CD14-positive monocyte (primary cell): ENCODE data around the gene TNFAIP1. TPM values are rescaled to one million over a fixed set of nuclear protein-coding genes. Genes with fewer than 3 reads are reported as not detected.

Source experiments
- DNase-seq, 3 donors: peaks; one replicate each; pipeline ENCODE4 v3.0.0-alpha.2; 2011 to 2022
- H2AFZ ChIP-seq: 2 replicates; pipeline ENCODE4 v1.6.0; 2012; ENCODE audit warnings: mild to moderate bottlenecking, low read depth, low read length, inconsistent platforms; ENCODE audit not compliant: insufficient read depth, poor library complexity, severe bottlenecking
- H3K27ac ChIP-seq, 2 donors: 1 replicate in 1 of 2; 2 replicates in 1 of 2; pipeline ENCODE4 v1.5.1; 2012 to 2013; ENCODE audit warnings: low read length in 2 of 2, control low read depth in 1 of 2, inconsistent platforms in 1 of 2, low read depth in 1 of 2, mild to moderate bottlenecking in 1 of 2
- H3K27me3 ChIP-seq, 2 donors: one replicate each; pipeline versions ENCODE4 v1.6.0 to v1.6.1; 2011 to 2013; ENCODE audit warnings: low read length in 2 of 2; ENCODE audit not compliant: control insufficient read depth in 2 of 2, insufficient read depth in 2 of 2
- H3K36me3 ChIP-seq, 2 donors: replicated peaks in 1 of 2; 1 replicate in 1 of 2; 2 replicates in 1 of 2; pipeline versions ENCODE4 v1.5.1 to v1.6.1; 2012 to 2013; ENCODE audit warnings: low read length in 2 of 2, control low read depth in 1 of 2, inconsistent platforms in 1 of 2, mild to moderate bottlenecking in 1 of 2; ENCODE audit not compliant: insufficient read depth in 2 of 2, control insufficient read depth in 1 of 2
- H3K4me1 ChIP-seq, 2 donors: 1 replicate in 1 of 2; 2 replicates in 1 of 2; pipeline versions ENCODE4 v1.5.1 to v1.6.1; 2012 to 2013; ENCODE audit warnings: low read length in 2 of 2, control low read depth in 1 of 2, inconsistent platforms in 1 of 2, mild to moderate bottlenecking in 1 of 2, moderate library complexity in 1 of 2; ENCODE audit not compliant: insufficient read depth in 2 of 2, control insufficient read depth in 1 of 2
- H3K4me2 ChIP-seq: replicated peaks from 2 replicates; pipeline ENCODE3; 2012; ENCODE audit warnings: low read length, moderate library complexity, mild to moderate bottlenecking; ENCODE audit not compliant: poor library complexity, severe bottlenecking; ENCODE audit errors: extremely low read depth
- H3K4me3 ChIP-seq, 3 experiments: fragments of 200-600 bp in 1 of 3; sonication (generic) in 1 of 3; replicated peaks in 1 of 3; 1 replicate in 2 of 3; 2 replicates in 1 of 3; pipeline ENCODE4 v1.5.1; 2011 to 2013; ENCODE audit warnings: low read length in 3 of 3, mild to moderate bottlenecking in 3 of 3, control low read depth in 2 of 3, low read depth in 2 of 3, inconsistent platforms in 1 of 3, moderate library complexity in 1 of 3
- H3K79me2 ChIP-seq: 2 replicates; pipeline ENCODE4 v1.6.0; 2012; ENCODE audit warnings: mild to moderate bottlenecking, control low read depth, inconsistent platforms, low read length, moderate library complexity; ENCODE audit not compliant: insufficient read depth
- H3K9ac ChIP-seq: 2 replicates; pipeline ENCODE4 v1.6.0; 2017; ENCODE audit warnings: low read length, mild to moderate bottlenecking; ENCODE audit not compliant: insufficient read depth, poor library complexity, severe bottlenecking
- H3K9me3 ChIP-seq, 2 donors: replicated peaks in 1 of 2; 1 replicate in 1 of 2; 2 replicates in 1 of 2; pipeline versions ENCODE4 v1.5.1 to v1.6.1; 2012 to 2013; ENCODE audit warnings: low read length in 2 of 2, control low read depth in 1 of 2; ENCODE audit not compliant: control insufficient read depth in 1 of 2, insufficient read depth in 1 of 2
- H4K20me1 ChIP-seq: 2 replicates; pipeline ENCODE4 v1.6.0; 2012; ENCODE audit warnings: mild to moderate bottlenecking, low read length, control low read depth, moderate library complexity; ENCODE audit not compliant: insufficient read depth
- H3K27ac Mint-ChIP-seq, 7 donors: one replicate each; pipeline ENCODE4 v1.8.0; 2020; ENCODE audit warnings: mild to moderate bottlenecking in 7 of 7, mixed read lengths in 7 of 7, moderate library complexity in 6 of 7, inconsistent platforms in 2 of 7
- H3K27me3 Mint-ChIP-seq, 3 donors: one replicate each; pipeline ENCODE4 v1.8.0; 2021 to 2022; ENCODE audit warnings: low read depth in 3 of 3, mild to moderate bottlenecking in 3 of 3, mixed read lengths in 3 of 3, moderate library complexity in 3 of 3, inconsistent platforms in 1 of 3
- H3K36me3 Mint-ChIP-seq, 2 donors: one replicate each; pipeline ENCODE4 v1.8.0; 2020; ENCODE audit warnings: mixed read lengths in 2 of 2, inconsistent platforms in 1 of 2, mild to moderate bottlenecking in 1 of 2
- H3K4me1 Mint-ChIP-seq: one replicate; pipeline ENCODE4 v1.8.0; 2020; ENCODE audit warnings: mild to moderate bottlenecking, mixed read lengths
- H3K4me3 Mint-ChIP-seq, 2 donors: one replicate each; pipeline ENCODE4 v1.8.0; 2020; ENCODE audit warnings: mild to moderate bottlenecking in 2 of 2, mixed read lengths in 2 of 2, moderate library complexity in 1 of 2
- H3K9me3 Mint-ChIP-seq, 7 donors: one replicate each; pipeline ENCODE4 v1.8.0; 2020 to 2022; ENCODE audit warnings: mixed read lengths in 7 of 7, mild to moderate bottlenecking in 6 of 7, moderate library complexity in 6 of 7, inconsistent platforms in 2 of 7
- CTCF ChIP-seq: fragments of 200-600 bp; IDR thresholded peaks from one replicate; pipeline ENCODE4 v1.8.0; 2022; ENCODE audit warnings: antibody characterized with exemption, mild to moderate bottlenecking
- WGBS: methylation state at CpG from one replicate; pipeline ENCODE4 v1.1.5; 2013; ENCODE audit warnings: missing lambda C conversion rate; ENCODE audit not compliant: insufficient coverage; 5-methylcytosine and 5-hydroxymethylcytosine counted together
- intact Hi-C, 2 donors: fragments of 100-400 bp; cut with micrococcal nuclease; formaldehyde crosslinking; loops; one replicate each; pipeline versions ENCODE4 v1.15.0 to v1.15.1; 2023
- polyA plus RNA-seq, 3 donors: library from polyadenylated mRNA; depleted of rRNA in 1 of 3; unstranded in 2 of 3; stranded (reverse) in 1 of 3; fragments of 300-500 nt in 2 of 3; fragments of >200 nt in 1 of 3; fragmentation: Illumina TruSeq in 2 of 3; gene quantifications; 1 replicate in 2 of 3; 2 replicates in 1 of 3; pipeline ENCODE4 v1.2.3, GENCODE V29; 2012 to 2021

TNFAIP1 gene
- polyA plus RNA-seq, 3 donors: 7.2 to 9.5 (median 9.4) TPM

DNA sequence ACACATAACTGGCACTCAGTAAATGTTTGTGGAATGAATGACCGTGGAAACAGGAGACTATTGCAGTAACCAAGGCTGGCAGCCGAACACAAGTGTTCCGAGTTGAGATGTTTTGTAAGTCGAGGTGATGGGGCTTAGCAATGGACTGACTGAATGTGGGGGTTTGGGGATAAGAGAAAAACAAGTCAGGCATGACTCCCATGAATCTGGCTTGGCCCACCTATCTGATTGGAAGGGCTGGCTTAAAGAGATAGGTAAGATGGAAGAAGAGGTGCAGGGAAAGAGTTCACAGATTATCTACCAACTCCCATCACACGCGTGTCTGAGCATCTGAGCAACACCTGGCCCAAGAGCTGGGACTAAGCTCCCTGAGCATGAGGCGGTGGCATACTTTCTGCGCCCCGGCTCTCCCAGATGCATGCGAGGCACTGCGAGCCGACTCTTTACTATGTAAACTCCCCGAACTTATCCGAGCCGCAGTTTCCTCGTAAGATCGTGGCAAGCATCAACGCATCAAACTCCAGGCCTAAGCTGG lies 828 bp upstream of the TNFAIP1 start:
- Mint-ChIP-seq H3K27ac (peak overlapping the region; percentile 92 to 98 (median 96)), H3K9me3 (no peaks in the 10 kb centered on the region), H3K4me1 (peaks cover 40% of the 10 kb centered on the region), H3K27me3 (peaks cover 0 to 1% (median 0%) of the 10 kb centered on the region in 3 donors), H3K36me3 (peaks cover 31 to 35% of the 10 kb centered on the region in 2 donors), H3K4me3 (peak overlapping the region; percentile 93 to 95)
- Histone ChIP-seq H3K4me1 (peaks cover 31 to 36% of the 10 kb centered on the region in 2 donors), H3K36me3 (peaks cover 18 to 32% of the 10 kb centered on the region in 2 donors), H3K4me2 (peak overlapping the region; percentile 96), H3K27me3 (no peaks in the 10 kb centered on the region), H3K27ac (peak overlapping the region; percentile 57 to 96), H2AFZ (peak overlapping the region; percentile 94), H3K9me3 (no peaks in the 10 kb centered on the region), H3K9ac (peak overlapping the region; percentile 83), H3K79me2 (peaks cover 71% of the 10 kb centered on the region), H4K20me1 (peaks cover 12% of the 10 kb centered on the region), H3K4me3 (peak overlapping the region; percentile 62 to 93 (median 76))
- no peak for TF ChIP-seq CTCF
- intact Hi-C loops: loop anchor here (1.0 to 10.0 kb wide), 5 partner anchors 14 to 618 kb away; partner anchors contain the start of genes POLDIP2 (in 2 of the 2), ALDOC (in 1 of the 2), NLK (in 1 of the 2) and PHF12 (in 1 of the 2)
- 16% methylated on average over 13 of the region's 18 CpGs for WGBS
- no peak for DNase-seq

GRCh38 chr17:28335959-28336871 lies 654 bp downstream of the TNFAIP1 start:
- H3K27me3 ChIP-seq: no peaks in the 10 kb centered on the region
- H4K20me1 ChIP-seq: peaks cover 13% of the 10 kb centered on the region
- peak overlapping the region; percentile 83 for H3K9ac ChIP-seq
- H3K79me2 ChIP-seq: peaks cover 67% of the 10 kb centered on the region
- intact Hi-C loops: loop anchor here (1.0 to 10.0 kb wide), 5 partner anchors 15 to 616 kb away; partner anchors contain the start of genes POLDIP2 (in 2 of the 2), ALDOC (in 1 of the 2), NLK (in 1 of the 2) and PHF12 (in 1 of the 2)
- H3K4me1 ChIP-seq: peaks cover 31 to 36% of the 10 kb centered on the region in 2 donors
- H3K4me3 Mint-ChIP-seq: peak overlapping the region; percentile 93 to 96
- 8% methylated on average over 21 of the region's 29 CpGs for WGBS
- H3K9me3 Mint-ChIP-seq: no peaks in the 10 kb centered on the region
- H3K9me3 ChIP-seq: no peaks in the 10 kb centered on the region
- H3K36me3 ChIP-seq: peaks cover 20 to 31% of the 10 kb centered on the region in 2 donors
- peak overlapping the region; percentile 96 for H3K4me2 ChIP-seq
- H3K4me3 ChIP-seq: peak overlapping the region; percentile 62 to 93 (median 76)
- peak overlapping the region; percentile 82 to 98 (median 94) for H3K27ac Mint-ChIP-seq
- TF ChIP-seq CTCF: no peak
- H3K27ac ChIP-seq: peak overlapping the region; percentile 46 to 96
- H3K4me1 Mint-ChIP-seq: peaks cover 40% of the 10 kb centered on the region
- peaks cover 0 to 2% (median 1%) of the 10 kb centered on the region in 3 donors for H3K27me3 Mint-ChIP-seq
- DNase-seq: peak in 1 of 3 donors; percentile 68
- peak overlapping the region; percentile 94 for H2AFZ ChIP-seq
- peaks cover 34 to 35% of the 10 kb centered on the region in 2 donors for H3K36me3 Mint-ChIP-seq
